K562 (cell line): ENCODE results near the gene ELAC2. TPM values are rescaled to one million over a fixed set of nuclear protein-coding genes. Genes with fewer than 3 reads are reported as not detected.

Experiments
- ATAC-seq: fragments of 200-7000 bp; cut with Tn5 transposase; 3 replicates; pipeline ENCODE4 v1.9.1; 2020; ENCODE audit warnings: moderate library complexity
- BruUV-seq: library from RNA; stranded (reverse); fragments of 400-500 nt; replicated peaks from 2 replicates; lab custom pipeline; 2021; lab: Mats Ljungman, UMichigan
- CTCF ChIA-PET: fragments of 300-600 bp; formaldehyde crosslinking; extraction: SDS; loops from one replicate; lab custom pipeline; 2021; ENCODE audit warnings: low intra/inter-chr PET ratio; lab: Yijun Ruan, JAX
- POLR2A ChIA-PET: fragments of 300-600, 350-650 bp; sonication (Branson Sonifier 250); formaldehyde crosslinking; extraction: SDS; loops from one replicate; lab custom pipeline; 2021; ENCODE audit warnings: antibody characterized with exemption, inconsistent platforms; lab: Yijun Ruan, JAX
- DNase-seq, 4 experiments: peaks; one replicate each; pipeline versions ENCODE4 v3.0.0 to v3.0.0-alpha.2; 2011 to 2018; ENCODE audit warnings: low spot score in 3 of 4, mixed read lengths in 3 of 4; ENCODE audit errors: extremely low read depth in 1 of 4
- FAIRE-seq: peaks from 2 replicates; lab custom pipeline; 2011; peaks lifted over from hg19 to GRCh38; lab: Jason Lieb, UNC
- H2AFZ ChIP-seq: 2 replicates; pipeline ENCODE4 v1.6.0; 2011; ENCODE audit warnings: low read depth, low read length, control low read depth, inconsistent platforms
- H3K27ac ChIP-seq: fragments of 200-600 bp; 3 replicates; pipeline ENCODE4 v1.8.0; 2011; ENCODE audit warnings: low read depth, mild to moderate bottlenecking, control low read depth, inconsistent platforms, low read length, moderate library complexity, mixed read lengths; ENCODE audit errors: extremely low read depth
- H3K27me3 ChIP-seq, 2 experiments: fragments of 300-600 bp in 1 of 2; 2 replicates in 1 of 2; 3 replicates in 1 of 2; pipeline versions ENCODE4 v1.6.0 to v1.8.0; 2011; ENCODE audit warnings: inconsistent platforms in 2 of 2, low read length in 2 of 2, mild to moderate bottlenecking in 1 of 2, mixed read lengths in 1 of 2, moderate library complexity in 1 of 2; ENCODE audit not compliant: control insufficient read depth in 2 of 2, insufficient read depth in 2 of 2
- H3K36me3 ChIP-seq: fragments of 300-600 bp; 3 replicates; pipeline ENCODE4 v1.8.0; 2011; ENCODE audit warnings: mild to moderate bottlenecking, low read length, inconsistent platforms; ENCODE audit not compliant: control insufficient read depth, insufficient read depth
- H3K4me1 ChIP-seq, 2 experiments: fragments of 200-600 bp in 1 of 2; replicated peaks in 1 of 2; 2 replicates in 1 of 2; 3 replicates in 1 of 2; pipeline versions ENCODE4 v1.5.1 to v1.8.0; 2011; ENCODE audit warnings: inconsistent platforms in 2 of 2, low read length in 2 of 2, mild to moderate bottlenecking in 1 of 2, mixed read lengths in 1 of 2, moderate library complexity in 1 of 2; ENCODE audit not compliant: control insufficient read depth in 2 of 2, insufficient read depth in 2 of 2
- H3K4me2 ChIP-seq: 2 replicates; pipeline ENCODE4 v1.6.1; 2011; ENCODE audit warnings: low read length, control low read depth, inconsistent platforms, mixed read lengths; ENCODE audit not compliant: insufficient read depth
- H3K4me3 ChIP-seq: fragments of 200-600 bp; sonication (generic), shearing (Covaris generic); 2 replicates; pipeline ENCODE4 v1.5.1; 2016; ENCODE audit warnings: control low read depth, inconsistent platforms
- H3K79me2 ChIP-seq: fragments of 200-600 bp; 3 replicates; pipeline ENCODE4 v1.8.0; 2011; ENCODE audit warnings: low read length, inconsistent platforms; ENCODE audit not compliant: control insufficient read depth, insufficient read depth
- H3K9ac ChIP-seq, 2 experiments: 2 replicates each; pipeline versions ENCODE4 v1.6.0 to v1.6.1; 2011; ENCODE audit warnings: low read depth in 2 of 2, low read length in 2 of 2, control low read depth in 1 of 2, inconsistent platforms in 1 of 2, mild to moderate bottlenecking in 1 of 2, mixed read lengths in 1 of 2; ENCODE audit not compliant: insufficient read depth in 1 of 2
- H3K9me1 ChIP-seq: one replicate; pipeline ENCODE4 v1.6.0; 2011; ENCODE audit warnings: inconsistent platforms, mild to moderate bottlenecking, low read length, moderate library complexity; ENCODE audit not compliant: control insufficient read depth, insufficient read depth
- H3K9me3 ChIP-seq: replicated peaks from 2 replicates; pipeline ENCODE4 v1.5.1; 2011; ENCODE audit warnings: low read depth, low read length, inconsistent platforms; ENCODE audit not compliant: control insufficient read depth, insufficient read depth
- H4K20me1 ChIP-seq: replicated peaks from 2 replicates; pipeline ENCODE4 v1.6.1; 2011; ENCODE audit warnings: low read length, inconsistent platforms, mixed read lengths; ENCODE audit not compliant: control insufficient read depth, insufficient read depth
- ARNT ChIP-seq, 2 experiments: fragments of 450-650 bp; IDR thresholded peaks; 2 replicates each; pipeline ENCODE4 v1.6.1; 2016; ENCODE audit warnings: mild to moderate bottlenecking in 1 of 2
- CHAMP1 ChIP-seq: fragments of 450-650 bp; IDR thresholded peaks from 2 replicates; pipeline ENCODE4 v1.6.1; 2016; ENCODE audit warnings: mild to moderate bottlenecking
- EP300 ChIP-seq: IDR thresholded peaks from 2 replicates; pipeline ENCODE4 v1.6.1; 2012; ENCODE audit warnings: low read length, improper control_type of control experiment
- ESRRA ChIP-seq: fragments of 450-650 bp; IDR thresholded peaks from 2 replicates; pipeline ENCODE4 v1.6.1; 2014; ENCODE audit warnings: low read depth, mild to moderate bottlenecking, moderate library complexity, borderline replicate concordance
- ETS2 ChIP-seq: IDR thresholded peaks from 2 replicates; pipeline ENCODE4 v1.6.1; 2016; ENCODE audit warnings: borderline replicate concordance, missing genetic modification characterization, mild to moderate bottlenecking, moderate library complexity, missing compliant biosample characterization; ENCODE audit not compliant: poor library complexity, severe bottlenecking
- FOXJ2 ChIP-seq: fragments of 200-800 bp; sonication (Bioruptor generic); IDR thresholded peaks from 2 replicates; pipeline ENCODE4 v1.6.1; 2016; ENCODE audit warnings: missing genetic modification characterization, missing compliant biosample characterization
- FOXK2 ChIP-seq, 2 experiments: fragments of 450-650 bp; IDR thresholded peaks in 1 of 2; conservative IDR thresholded peaks in 1 of 2; 2 replicates each; pipeline ENCODE4 v1.6.1; 2016; ENCODE audit warnings: low read depth in 2 of 2, mild to moderate bottlenecking in 1 of 2
- IRF2 ChIP-seq: sonication (generic); formaldehyde crosslinking; IDR thresholded peaks from 2 replicates; pipeline ENCODE4 v1.8.1; 2022; ENCODE audit warnings: mild to moderate bottlenecking, missing genetic modification reagents
- NCOR1 ChIP-seq: fragments of 450-650 bp; IDR thresholded peaks from 2 replicates; pipeline ENCODE4 v1.6.1; 2016; ENCODE audit warnings: mild to moderate bottlenecking, moderate library complexity
- NRF1 ChIP-seq, 2 experiments: fragments of 450-650 bp; IDR thresholded peaks in 1 of 2; conservative IDR thresholded peaks in 1 of 2; 2 replicates each; pipeline ENCODE4 v1.6.1; 2014; ENCODE audit warnings: mild to moderate bottlenecking in 2 of 2
- PRPF4 ChIP-seq: fragments of 200-400 bp; formaldehyde crosslinking; IDR thresholded peaks from one replicate; pipeline ENCODE4 v1.6.1; 2017; ENCODE audit warnings: low read length, low read depth, mild to moderate bottlenecking; ENCODE audit not compliant: insufficient read depth, poor library complexity, severe bottlenecking
- XRCC3 ChIP-seq: fragments of 450-650 bp; IDR thresholded peaks from 2 replicates; pipeline ENCODE4 v1.6.1; 2017; ENCODE audit warnings: mild to moderate bottlenecking, moderate library complexity
- ZFP30 ChIP-seq: fragments of 250-450 bp; sonication (Bioruptor Pico); IDR thresholded peaks from 2 replicates; pipeline ENCODE4 v1.8.0; 2022; ENCODE audit warnings: moderate library complexity, mild to moderate bottlenecking, inconsistent platforms, borderline replicate concordance
- ZNF444 ChIP-seq: fragments of 250-450 bp; sonication (Bioruptor Pico); IDR thresholded peaks from 2 replicates; pipeline ENCODE4 v1.4.0; 2020; ENCODE audit warnings: mild to moderate bottlenecking, moderate library complexity
- ZNF584 ChIP-seq: fragments of 200-800 bp; sonication (Bioruptor generic); IDR thresholded peaks from 2 replicates; pipeline ENCODE4 v1.6.1; 2016; ENCODE audit warnings: low read depth, mild to moderate bottlenecking, missing genetic modification characterization, missing compliant biosample characterization
- ZNF717 ChIP-seq: fragments of 250-450 bp; sonication (Bioruptor Pico); IDR thresholded peaks from 2 replicates; pipeline ENCODE4 v1.5.0; 2021
- ZNF75A ChIP-seq: fragments of 450-650 bp; formaldehyde crosslinking; IDR thresholded peaks from 2 replicates; pipeline ENCODE4 v1.4.0; 2020; ENCODE audit warnings: mild to moderate bottlenecking
- WGBS: fragments of 100-300 bp; shearing (Covaris generic); methylation state at CpG from one replicate; pipeline ENCODE4 v1.1.6; 2016; ENCODE audit warnings: low coverage, mixed read lengths; ENCODE audit not compliant: insufficient coverage; ENCODE audit errors: missing lambda C conversion rate; 5-methylcytosine and 5-hydroxymethylcytosine counted together
- in situ Hi-C: fragments of 300-500 bp; cut with MboI; formaldehyde crosslinking; loops from 4 replicates; pipeline ENCODE4 v1.15.0; 2018; ENCODE audit warnings: inconsistent platforms, mixed read lengths
- intact Hi-C: fragments of 100-400 bp; cut with micrococcal nuclease; formaldehyde crosslinking; loops from 2 replicates; pipeline ENCODE4 v1.14.2; 2022
- polyA plus RNA-seq, 8 experiments: library from polyadenylated mRNA; depleted of rRNA in 4 of 8; stranded (reverse) in 5 of 8; unstranded in 3 of 8; fragments of >200 nt; fragmentation: Nextera tagmentation in 2 of 8; fragmentation: Illumina TruSeq in 1 of 8; extraction: Ambion mirVana in 2 of 8; extraction: Trizol in 1 of 8; gene quantifications; 2 replicates each; pipeline versions ENCODE4 v1.2.1 to v1.2.3, GENCODE V29; 2011 to 2014; ENCODE audit warnings: inconsistent platforms in 1 of 8, missing spikeins in 1 of 8
- total RNA-seq, 7 experiments: library from RNA; depleted of rRNA in 6 of 7; stranded (reverse); fragments of >200 nt in 6 of 7; fragmentation: Illumina TruSeq in 2 of 7; extraction: Trizol in 2 of 7; gene quantifications; 2 replicates each; pipeline versions ENCODE4 v1.2.1 to v1.2.3, GENCODE V29; 2011 to 2021; ENCODE audit warnings: low replicate concordance in 1 of 7
- TF ChIP-seq, protein P1 (sequence below): fragments of 250-450 bp; sonication (Bioruptor Pico); IDR thresholded peaks from 2 replicates; pipeline ENCODE4 v1.8.0; 2021; ENCODE audit warnings: moderate library complexity, mild to moderate bottlenecking, inconsistent platforms
- TF ChIP-seq, protein P2 (sequence below): fragments of 150-350 bp; IDR thresholded peaks from 2 replicates; pipeline ENCODE4 v1.6.1; 2014; ENCODE audit warnings: low read depth, mild to moderate bottlenecking, low read length, borderline replicate concordance

Gene ELAC2
- total and polyA plus RNA-seq, 9 of the 15 experiments (the other 6 are each of a cell fraction or from before 2014, with no cell fraction given): 4.5 to 129 (median 70.6) TPM

DNA sequence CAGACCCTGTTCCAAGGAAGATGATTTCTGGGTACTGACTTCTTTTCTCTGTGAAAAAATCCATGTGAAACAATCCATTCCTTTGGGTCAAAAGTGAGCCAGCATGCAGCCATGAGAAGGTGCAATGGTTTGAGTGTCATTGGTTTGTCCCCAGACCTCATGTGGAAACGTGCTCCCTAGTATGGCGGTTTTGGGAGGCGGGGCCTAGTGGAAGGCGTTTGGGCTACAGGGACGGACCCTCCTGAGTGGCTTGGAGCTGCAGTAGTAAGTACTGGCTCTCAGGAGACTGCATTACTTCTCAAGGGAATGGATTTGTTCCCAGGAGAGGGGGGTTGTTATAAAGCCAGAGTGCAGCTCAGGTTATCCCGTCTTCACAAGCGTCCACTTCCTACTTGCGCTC, 19.4 kb downstream of the ELAC2 start:
- DNase-seq: no peak
- Histone ChIP-seq H3K79me2 (no peaks in the 10 kb centered on the region), H3K4me2 (no peak overlapping the region), H3K36me3 (peaks cover 95% of the 10 kb centered on the region), H2AFZ (no peak overlapping the region), H3K27me3 (no peaks in the 10 kb centered on the region), H3K9me1 (no peaks in the 10 kb centered on the region), H3K9me3 (no peaks in the 10 kb centered on the region), H3K4me1 (peaks cover 0 to 1% of the 10 kb centered on the region in 2 experiments; a peak in 2 of 5 replicates), H3K27ac (no peak overlapping the region), H3K4me3 (no peak overlapping the region), H3K9ac (no peak overlapping the region), H4K20me1 (0 out of 2 replicates have a peak, but pooled peaks cover 11% of the 10 kb centered on the region)
- no peak for ATAC-seq
- no peak for TF ChIP-seq ZFP30 (CRISPR knock-in tag)
- TF ChIP-seq ZNF75A (CRISPR knock-in tag): no peak
- TF ChIP-seq FOXJ2 (tag): no peak
- TF ChIP-seq EP300: no peak
- TF ChIP-seq ESRRA: no peak
- TF ChIP-seq ARNT (IDR thresholded peaks at IDR 0.05): no peak
- no peak for TF ChIP-seq ZNF717 (CRISPR knock-in tag)
- no peak for TF ChIP-seq PRPF4
- no peak for TF ChIP-seq FOXK2 (conservative IDR thresholded peaks at IDR 0.05 in 1 of 2, IDR thresholded peaks at IDR 0.05 in 1 of 2; ENCODE audit: low read depth in 2 of 2)
- TF ChIP-seq, protein P1, sequence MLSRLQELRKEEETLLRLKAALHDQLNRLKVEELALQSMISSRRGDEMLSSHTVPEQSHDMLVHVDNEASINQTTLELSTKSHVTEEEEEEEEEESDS (CRISPR knock-in tag): no peak
- no peak for TF ChIP-seq CHAMP1
- TF ChIP-seq, protein P2, sequence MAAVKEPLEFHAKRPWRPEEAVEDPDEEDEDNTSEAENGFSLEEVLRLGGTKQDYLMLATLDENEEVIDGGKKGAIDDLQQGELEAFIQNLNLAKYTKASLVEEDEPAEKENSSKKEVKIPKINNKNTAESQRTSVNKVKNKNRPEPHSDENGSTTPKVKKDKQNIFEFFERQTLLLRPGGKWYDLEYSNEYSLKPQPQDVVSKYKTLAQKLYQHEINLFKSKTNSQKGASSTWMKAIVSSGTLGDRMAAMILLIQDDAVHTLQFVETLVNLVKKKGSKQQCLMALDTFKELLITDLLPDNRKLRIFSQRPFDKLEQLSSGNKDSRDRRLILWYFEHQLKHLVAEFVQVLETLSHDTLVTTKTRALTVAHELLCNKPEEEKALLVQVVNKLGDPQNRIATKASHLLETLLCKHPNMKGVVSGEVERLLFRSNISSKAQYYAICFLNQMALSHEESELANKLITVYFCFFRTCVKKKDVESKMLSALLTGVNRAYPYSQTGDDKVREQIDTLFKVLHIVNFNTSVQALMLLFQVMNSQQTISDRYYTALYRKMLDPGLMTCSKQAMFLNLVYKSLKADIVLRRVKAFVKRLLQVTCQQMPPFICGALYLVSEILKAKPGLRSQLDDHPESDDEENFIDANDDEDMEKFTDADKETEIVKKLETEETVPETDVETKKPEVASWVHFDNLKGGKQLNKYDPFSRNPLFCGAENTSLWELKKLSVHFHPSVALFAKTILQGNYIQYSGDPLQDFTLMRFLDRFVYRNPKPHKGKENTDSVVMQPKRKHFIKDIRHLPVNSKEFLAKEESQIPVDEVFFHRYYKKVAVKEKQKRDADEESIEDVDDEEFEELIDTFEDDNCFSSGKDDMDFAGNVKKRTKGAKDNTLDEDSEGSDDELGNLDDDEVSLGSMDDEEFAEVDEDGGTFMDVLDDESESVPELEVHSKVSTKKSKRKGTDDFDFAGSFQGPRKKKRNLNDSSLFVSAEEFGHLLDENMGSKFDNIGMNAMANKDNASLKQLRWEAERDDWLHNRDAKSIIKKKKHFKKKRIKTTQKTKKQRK: no peak
- TF ChIP-seq ZNF584 (CRISPR knock-in tag): no peak
- no peak for TF ChIP-seq NRF1 (conservative IDR thresholded peaks at IDR 0.05 in 1 of 2, IDR thresholded peaks at IDR 0.05 in 1 of 2)
- TF ChIP-seq ZNF444: no peak
- no peak for TF ChIP-seq IRF2 (CRISPR knock-in tag)
- no peak for TF ChIP-seq XRCC3
- TF ChIP-seq NCOR1: no peak
- TF ChIP-seq ETS2 (tag): no peak
- intact Hi-C loops: no loop called here
- POLR2A ChIA-PET: no interaction called here
- FAIRE-seq: no peak
- CTCF ChIA-PET: no interaction called here
- in situ Hi-C loops: no loop called here
- WGBS: 91% methylated on average over 5 of the region's 8 CpGs
- no TSS peak for BruUV-seq
